CMK (cell line): ENCODE measurements around the gene IL17C.

Experiments used
- DNase-seq: peaks from one replicate; pipeline ENCODE4 v3.0.0-alpha.2; 2010; ENCODE audit warnings: low read depth

The IL17C gene

DNA sequence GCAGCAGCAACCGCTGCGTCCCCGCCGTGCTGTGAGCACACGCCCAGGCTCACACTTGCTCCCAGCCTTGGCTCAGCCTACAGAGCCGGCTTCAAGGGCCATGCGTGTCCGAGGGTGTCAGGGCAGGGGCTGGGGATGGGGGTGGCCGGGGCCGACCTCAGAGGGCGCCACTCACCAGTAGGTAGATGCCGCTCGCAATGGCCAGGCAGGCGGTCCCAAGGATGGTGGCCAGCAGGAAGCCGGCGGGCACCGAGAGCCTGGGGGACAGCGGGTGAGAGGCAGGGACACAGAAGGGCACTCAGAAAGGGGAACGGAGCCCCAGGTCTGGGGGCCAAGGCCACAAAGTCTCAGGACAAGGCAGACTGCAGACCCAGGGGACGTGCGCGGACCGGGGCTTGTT, 7.6 kb downstream of the IL17C start:
- no peak for DNase-seq

DNA sequence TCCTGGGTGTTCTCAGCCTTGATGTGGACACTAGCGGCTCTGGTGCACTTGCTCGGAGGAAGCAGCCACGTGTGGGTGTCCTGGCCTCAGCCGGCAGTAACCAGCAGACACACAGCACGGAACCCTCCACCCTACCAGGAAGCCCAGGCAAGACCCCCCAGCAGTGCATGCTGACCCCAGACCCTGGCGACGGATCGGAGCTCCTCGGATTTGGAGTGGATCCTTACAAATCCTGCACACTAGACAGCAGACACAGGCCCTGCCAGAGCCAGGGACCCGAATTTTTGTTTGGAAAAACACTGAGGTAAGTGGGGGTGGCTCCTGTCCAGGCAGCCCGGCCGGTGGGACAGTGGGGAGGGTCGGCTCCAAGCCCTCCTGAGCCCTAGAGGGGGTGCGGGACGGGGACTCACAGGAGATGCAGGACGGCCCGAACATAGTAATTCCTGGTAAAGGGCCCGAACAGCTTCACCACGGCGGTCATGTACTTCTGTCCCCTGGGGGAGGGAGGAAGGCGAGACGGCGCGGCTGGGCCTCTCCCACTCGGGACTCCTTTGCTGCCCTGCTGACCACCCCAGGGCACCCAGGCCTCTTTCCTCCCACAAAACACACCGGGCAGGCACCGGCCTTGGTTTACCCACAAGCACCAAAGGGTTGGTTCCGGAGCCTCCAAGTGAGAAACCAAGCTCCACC, 8.1 kb downstream of the IL17C start:
- DNase-seq: no peak

DNA sequence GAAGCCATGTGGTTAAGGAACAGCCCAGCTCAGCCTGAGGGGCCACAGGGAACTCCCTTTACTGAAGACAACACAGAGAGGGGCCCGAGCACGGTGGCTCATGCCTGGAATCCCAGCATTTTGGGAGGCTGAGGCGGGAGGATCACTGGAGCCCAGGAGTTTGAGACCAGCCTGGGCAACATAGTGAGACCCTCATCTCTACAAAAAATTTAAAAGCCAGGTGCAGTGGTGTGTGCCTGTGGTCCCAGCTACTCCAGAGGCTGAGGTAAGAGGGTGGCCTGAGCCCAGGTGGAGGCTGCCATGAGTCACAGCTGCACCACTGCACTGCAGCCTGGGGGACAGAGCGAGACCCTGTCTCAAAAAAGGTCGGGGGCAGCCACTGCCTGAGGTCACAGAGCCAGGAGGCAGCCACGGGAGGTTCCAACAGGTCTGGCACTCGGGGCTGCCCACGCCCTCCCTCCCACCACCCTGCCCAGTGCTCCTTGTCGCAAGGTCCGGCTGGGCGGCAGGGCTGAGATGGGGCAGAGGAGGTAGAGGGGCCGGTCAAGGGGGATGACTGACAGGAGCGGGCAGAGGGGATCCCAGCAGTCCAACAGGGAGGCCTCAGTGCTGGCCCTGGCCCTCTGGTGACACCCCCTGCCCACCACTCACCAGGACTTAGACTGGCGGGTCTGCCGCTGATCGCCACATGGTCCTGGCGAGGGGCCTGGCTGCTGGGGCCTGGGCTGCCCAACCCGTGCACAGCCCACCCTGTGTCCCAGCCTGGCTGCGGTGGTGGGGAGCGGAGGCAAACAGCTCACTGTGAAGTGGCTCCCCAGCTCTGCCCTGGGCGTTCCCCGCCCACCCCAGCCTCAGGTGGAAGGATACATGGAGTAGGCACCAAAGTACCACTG, 9.1 kb downstream of the IL17C start:
- no peak for DNase-seq

DNA sequence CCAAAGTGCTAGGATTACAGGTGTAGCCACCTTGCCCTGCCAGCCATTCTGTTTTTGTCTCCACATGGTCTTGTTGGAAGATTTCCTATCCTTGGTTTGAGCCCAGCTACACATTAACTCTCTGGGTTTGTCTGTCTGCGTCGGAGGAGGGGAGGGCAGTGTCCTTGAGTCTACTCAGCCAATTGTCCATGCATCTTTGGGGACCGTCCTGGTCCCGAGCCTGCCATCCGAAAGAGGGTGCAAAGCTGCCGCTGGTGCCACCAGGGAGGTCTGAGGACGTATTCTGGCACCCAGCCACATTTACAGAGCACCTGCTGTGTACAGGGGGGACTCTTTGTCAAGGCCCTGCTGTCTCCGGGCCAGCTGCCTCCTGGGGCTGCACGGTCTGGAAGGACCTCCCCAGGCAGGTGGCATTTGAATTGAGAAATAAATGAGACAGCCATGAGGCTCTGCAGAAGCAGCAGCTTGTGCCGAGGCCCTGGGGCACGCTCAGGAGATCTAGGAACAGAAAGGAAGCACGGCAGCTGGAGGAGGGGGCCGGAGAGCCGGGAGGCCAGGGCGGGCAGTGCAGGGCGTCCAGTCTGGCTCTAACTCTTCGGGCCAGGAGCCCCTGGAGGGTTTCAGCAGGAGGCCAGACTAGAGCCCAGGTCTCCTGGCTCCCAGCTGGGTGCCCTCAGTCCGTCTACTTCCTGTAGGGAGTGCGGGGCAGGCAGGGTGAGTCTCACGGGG, 11.0 kb downstream of the IL17C start:
- no peak for DNase-seq

DNA sequence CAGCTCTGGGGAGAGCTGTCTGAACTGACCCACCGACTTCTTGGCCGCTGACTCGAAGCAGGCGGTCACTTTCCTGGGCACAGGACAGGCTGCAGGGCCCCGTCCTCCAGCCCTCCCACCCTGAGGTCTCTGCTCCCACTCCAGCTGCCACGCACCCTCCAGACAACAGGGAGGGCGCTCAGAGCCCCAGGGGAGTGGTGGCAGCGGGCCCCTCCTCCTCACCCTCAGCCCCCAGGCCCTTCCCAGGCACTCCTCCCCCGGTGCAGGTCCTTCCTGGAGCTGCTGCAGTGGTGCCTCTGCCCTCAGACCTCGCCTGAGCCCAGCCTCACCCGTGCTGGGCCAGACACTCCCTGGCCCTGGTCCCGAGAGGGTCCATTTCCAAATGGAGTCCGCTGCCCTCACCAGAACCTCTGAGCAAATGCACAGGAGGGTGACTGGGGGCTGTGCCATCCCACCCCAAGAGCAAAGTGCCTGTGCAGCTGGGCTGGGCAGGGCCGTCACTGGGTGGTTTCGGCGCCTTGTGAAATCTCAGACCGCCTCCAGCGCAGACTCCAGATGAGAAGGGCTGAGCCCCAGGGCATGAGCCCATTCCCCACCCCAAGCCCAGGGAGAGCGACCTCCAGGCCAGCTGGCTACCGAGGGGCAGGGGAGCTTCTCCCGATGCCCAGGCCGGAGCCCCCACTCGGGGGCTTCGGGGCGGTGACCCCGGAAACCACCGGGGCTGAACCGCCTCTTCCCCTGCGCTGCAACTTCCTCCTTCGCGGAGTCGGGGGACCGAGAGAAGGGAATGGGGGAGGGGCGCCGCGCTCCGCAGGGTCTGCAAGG, 11.8 kb downstream of the IL17C start:
- no peak for DNase-seq

DNA sequence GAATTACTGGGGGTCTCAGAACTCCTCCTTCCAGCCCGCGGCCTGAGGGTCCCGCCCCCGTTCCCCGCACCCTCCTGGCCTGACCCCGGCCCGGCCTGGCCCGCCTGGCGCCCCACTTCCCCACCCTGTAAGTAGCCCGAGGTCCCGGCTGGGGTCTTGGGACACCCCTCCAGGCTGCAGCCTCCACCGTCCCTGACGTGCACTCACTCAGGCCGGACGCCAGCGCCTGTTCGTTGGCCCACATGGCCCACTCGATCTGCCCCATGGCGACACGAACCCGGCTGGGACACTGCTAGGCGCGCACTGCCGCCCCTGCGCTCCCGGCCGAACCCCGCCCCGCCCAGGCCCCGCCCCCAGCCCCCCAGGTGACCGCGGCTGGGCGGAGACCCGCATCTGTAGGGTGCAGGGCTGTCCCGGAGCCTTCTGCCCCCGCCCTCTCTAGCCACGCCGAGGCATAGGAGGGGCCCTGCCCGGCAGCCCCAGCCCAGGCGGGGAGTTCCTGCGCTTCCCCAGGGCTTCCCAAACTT, 12.4 kb downstream of the IL17C start, which contains the start of gene CYBA:
Gene CYBA (minus strand): TSS at position 305 of the 527 bp plus-strand sequence. CDS start 40 bp downstream, at position 265.
- peak; percentile 86 for DNase-seq

DNA sequence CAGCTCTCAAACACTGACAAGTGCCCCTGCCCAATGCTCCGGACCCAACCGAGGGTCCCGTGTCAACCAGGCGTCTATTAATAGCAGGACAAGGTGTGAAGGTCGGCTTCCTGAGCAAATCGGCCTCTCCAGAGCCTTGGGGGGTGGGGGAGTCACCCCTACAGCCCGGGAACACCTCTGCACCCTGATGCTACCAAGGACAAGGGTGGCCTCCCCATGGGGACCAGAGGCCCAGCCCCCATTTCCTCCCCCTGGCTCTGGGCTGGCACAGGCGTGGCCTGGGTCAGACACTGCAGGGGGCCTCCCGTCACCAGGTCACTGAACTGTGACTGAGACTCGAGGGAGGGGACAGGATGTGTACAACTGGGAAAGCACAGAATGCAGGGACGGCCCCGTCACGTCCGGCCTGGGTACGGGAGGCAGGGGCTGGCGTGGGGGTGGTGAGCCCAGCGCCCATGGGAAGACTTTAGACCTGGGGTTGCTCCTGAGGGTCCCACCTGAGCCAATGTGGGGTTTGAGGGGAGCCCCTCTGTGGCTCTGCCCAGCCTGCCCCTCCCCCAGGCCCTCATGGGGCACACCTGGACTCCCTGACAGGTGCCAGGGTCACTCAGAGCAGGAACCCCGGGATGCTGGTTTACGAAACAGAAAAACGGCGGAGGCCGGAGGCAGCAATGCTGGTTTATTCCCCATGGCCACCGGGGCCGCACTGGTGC, 13.1 kb downstream of the IL17C start:
- DNase-seq: peak; percentile 90

DNA sequence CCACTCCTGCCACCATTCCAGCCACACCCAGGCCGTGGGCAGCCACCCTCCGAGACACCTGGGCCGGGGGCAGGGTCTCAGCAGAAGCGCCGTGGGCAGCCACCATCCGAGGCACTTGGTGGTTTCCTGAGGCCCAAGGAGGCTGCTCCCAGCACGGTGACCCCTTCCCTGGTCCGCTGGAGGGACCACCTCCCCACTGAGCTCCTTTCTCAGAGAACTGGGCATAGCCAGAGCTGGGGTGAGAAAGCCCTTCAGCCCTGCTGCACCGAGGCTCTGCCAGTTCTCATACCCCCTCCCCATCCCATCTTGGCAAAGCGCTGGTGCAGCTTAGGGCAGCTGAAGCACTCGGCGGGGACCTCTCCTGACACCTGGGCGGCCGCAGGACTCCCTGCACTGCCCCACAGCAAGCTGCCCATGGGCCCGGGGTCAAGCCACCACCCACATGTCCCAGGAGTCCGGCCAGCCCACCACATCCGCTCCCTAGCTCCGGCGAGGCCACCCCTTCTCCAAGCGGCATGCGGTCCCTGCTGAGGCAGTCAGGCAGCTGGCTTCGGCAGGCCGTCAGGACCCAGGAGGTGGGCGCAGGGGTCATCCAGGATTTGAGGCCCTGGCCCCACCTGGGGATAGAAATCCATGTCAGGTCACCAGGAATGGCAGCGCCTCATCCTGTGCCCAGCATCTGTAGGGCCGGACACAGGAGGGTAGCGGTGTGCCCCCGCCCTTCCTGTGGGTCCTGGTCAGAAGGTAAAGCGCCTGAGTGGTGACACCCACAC, 13.8 kb downstream of the IL17C start:
- no peak for DNase-seq

DNA sequence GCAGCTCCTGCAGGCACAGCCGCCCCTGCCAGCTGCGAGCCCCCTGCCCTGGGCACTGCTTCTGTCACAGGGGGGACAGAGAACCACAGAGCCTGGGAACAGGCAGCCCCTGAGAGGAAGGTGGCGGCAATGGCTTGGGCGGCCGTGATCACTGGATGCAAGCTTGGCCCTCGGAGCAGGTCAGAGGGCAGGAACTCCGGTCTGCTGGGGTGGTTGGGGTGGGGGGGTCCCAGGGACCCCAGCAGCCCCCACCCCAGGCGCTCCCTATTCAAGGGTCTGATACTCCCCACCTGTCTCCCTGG, 14.3 kb downstream of the IL17C start:
- no peak for DNase-seq

DNA sequence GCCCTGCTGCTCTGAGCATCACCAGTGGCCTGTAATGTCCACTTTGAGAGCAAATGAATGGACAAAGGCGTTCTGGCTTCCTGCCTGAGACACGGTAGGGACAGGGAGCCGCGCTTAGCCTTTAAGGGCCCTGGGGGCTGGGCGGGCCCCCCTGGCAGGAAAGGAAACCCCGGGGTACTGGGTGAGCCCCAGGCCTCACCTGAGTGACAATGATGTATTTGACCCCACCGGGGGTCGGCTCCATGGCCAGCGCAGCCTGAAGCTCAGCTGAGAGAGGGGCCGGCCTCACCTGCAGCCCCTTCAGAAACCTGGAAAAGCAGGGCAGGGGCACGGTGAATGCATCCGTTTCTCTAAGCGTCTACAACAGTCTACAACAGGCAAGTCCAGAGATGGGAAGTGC, 14.7 kb downstream of the IL17C start:
- DNase-seq: no peak

DNA sequence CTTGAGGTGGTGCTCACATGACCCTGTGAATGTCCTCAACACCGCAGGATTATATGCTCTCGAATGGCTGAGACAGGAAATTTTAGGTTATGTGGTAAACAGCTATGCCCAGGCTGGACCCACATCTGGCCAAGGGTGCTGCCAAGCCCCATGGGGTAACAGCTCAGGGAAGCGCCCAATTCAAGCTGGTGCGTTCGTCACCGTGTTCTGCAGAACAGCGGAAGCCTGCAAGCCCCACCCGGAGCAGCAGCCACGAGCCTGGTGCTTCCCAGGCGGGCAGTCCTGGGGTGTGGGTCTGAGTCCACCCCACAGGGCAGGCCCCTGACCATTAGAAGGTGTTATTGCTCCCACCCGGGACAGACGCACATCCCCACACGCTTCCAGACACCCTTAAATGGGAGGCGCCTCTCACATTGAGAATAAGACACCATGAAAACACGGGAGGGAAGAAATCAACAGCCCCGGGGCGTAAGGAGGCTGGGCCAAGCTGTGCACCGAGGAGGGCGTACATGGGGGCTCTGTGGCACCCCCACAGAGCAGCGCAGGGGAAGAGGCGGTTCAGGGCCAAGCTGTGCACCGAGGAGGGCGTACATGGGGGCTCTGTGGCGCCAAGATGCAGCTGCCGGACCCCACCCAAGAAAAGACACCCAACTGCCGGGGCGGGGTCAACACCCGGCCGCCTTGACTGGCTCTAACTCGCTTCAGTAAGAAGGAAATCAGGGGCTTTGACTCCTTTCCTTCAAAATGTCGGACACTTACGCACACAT, 15.4 kb downstream of the IL17C start:
- DNase-seq: no peak

DNA sequence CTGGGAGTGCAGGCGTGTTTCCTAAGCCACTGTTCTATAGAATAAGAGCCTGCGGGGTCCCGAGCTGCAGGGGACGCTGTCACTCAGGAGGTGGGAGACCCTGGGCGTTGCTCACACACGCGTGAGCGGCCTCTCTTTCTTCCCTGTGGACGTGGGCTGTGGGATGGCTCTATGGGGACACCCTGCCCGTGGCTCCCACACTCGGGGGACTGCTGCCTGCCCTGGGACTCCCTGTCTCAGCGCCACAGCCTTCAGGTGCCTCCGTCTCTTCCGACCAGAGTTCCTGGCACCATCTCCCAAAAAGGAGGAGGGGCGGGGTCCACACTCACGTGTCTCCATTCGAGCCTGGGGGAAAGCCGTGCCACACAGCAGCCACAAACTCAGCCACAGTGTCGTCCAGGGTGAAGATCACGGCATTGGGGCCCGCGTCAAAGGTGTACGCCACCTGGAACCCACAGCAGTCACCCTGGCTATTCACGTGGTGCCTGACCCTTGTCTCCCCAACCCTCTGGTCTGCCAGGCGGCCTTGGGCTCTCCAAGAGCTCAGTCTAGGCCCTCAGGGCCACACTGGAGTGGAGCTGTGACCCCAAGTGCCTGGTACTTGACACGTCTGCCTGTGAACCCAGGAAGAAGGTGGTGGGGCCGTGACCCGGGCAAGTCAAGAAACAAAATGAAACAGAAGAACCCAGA, 16.1 kb downstream of the IL17C start:
- no peak for DNase-seq

DNA sequence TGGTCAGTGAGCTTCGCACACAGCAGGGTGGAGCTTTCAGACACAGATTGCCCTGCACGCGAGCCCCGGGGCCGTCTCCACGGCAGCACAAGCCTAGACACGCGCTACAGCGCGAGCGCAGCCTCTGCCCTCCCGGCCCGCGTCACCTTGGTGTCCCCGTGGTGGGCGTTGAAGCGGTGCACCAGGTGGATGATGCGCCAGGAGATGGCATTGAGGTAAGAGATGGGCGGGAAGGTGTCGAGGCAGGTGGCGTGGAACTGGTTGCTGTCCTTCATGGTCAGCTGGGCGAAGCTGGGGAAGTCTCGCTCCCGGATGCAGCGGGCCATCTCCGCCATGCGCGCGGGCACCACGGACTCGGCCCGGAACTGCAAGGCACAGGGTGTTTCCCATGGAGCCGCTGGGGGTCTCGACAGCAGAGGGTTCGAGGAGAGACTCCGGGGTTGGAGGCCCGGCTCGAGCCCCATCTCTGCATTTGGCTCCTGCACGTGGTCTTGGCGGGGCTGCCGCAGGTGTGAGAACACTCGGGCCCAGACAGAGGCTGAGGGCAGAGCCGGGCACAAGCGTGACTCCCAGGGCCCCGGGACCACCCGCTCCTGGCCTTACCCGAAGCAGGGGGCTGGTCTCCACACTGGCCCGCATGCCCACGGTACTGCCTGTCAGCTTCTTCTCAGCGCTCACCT, 16.8 kb downstream of the IL17C start:
- no peak for DNase-seq

DNA sequence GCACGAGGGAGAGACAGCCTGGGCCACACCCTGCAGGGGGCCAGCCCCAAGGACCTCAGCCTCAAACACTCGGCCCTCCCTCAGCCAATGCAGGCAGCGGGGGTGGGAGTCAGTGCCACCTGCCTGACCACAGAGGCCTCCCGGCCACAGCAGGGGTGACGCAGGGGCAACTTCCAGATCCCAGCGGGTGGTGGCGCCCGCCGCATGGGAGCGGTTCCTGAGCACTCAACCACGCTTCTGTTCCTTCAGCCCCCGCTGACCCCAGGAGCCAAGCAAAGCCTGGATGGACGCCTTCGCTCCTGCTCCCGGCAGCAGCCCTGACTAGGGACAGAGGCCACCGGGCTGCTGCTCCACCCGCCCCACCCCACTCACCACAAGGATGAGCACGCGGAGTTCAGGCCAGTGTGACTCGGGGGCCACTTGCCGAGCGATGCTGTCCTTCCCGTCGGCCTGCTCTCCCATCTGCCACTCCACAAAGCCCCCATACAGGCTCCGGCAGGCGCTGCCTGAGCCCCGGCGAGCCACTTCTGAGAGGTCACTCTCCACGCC, 17.4 kb downstream of the IL17C start:
- no peak for DNase-seq

DNA sequence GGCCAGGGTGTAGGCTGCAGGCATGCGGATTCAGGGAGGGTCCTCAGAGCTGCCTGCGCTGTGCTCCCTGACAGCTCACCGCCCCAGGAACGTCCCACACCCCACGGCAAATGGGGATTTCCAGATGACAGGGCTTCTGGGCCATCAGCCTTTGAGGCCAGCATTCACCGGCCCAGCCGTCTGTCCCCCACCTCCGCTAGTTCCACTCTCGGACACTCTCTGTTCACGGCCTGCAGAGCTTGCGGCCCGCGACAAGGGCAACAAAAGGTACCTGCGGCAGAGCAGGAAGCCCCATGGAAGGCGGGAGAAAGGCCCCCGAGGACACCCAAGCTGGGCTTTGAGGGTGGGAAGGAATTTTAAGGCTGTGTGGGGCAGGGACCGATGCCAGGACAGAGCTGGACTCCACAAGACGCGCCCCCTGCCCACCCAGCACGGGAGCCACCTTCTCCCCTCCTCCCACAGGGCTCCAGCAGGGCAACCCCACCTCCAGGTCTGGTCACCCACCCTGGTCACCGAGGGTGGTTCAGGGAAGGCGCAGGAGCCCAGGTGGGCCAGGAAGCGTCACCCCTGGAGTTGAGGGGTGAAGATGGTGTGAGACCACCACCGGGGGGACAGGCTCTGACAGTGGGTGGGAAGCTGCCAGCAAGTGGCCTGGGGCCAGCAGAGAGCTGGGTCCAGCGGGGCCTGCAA, 18.1 kb downstream of the IL17C start:
- no peak for DNase-seq

DNA sequence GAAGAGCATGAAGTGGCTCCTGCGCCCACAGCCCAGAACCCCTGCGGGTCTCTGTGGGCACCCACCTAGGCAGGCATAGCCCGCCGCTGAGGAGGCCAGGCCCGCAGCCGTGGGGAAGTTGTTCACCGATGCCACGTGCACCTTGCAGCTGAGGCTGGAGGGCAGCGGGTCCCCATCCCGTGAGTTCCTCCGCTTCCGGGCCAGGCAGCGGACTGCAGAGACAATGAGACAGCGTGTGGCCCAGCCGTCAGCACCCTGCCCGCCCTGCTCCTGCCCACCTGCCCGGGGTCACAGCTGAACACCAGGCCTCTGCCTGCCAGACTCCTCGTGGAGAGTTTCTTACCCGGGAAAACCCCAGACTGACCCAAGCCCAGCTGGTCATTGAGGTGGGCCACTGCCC, 19.0 kb downstream of the IL17C start:
- DNase-seq: no peak

DNA sequence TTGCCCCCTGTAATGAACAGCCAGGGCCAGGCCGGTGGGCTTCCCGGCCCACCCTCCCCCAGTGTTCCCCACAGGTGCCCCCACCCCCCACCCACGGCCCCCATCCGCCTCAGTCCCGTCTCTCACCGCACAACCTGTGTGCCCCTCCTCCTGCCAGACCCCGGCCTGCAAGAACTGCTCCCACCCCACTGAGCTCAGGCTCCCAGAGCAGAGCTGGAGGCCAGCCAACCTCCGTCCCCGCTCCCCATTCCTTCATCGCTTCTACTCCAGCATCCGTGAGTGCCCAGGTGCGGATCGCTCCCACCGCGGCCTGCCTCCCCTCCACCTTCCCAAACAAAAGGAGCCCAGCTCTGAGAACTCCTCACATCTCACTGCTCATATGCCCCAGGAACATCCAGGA, 20.3 kb downstream of the IL17C start:
- DNase-seq: no peak
